Liver (tissue), 9 donors: ENCODE data around the gene TNRC6B. TPM values are rescaled to one million over a fixed set of nuclear protein-coding genes. Genes with fewer than 3 reads are reported as not detected.

Experiments used
- DNase-seq: peaks from one replicate; pipeline ENCODE4 v3.0.0-alpha.2; 2017; ENCODE audit warnings: low spot score
- H3K27ac ChIP-seq, 2 donors: one replicate each; pipeline ENCODE4 v1.7.0; 2013; ENCODE audit warnings: inconsistent platforms in 2 of 2, low read length in 2 of 2, control low read depth in 1 of 2, low read depth in 1 of 2, mild to moderate bottlenecking in 1 of 2
- H3K27me3 ChIP-seq, 4 donors: one replicate each; pipeline versions ENCODE4 v1.6.1 to v1.7.0; 2013; ENCODE audit warnings: low read length in 3 of 4, inconsistent platforms in 1 of 4, mild to moderate bottlenecking in 1 of 4, moderate library complexity in 1 of 4; ENCODE audit not compliant: control insufficient read depth in 4 of 4, insufficient read depth in 4 of 4
- H3K36me3 ChIP-seq, 4 donors: one replicate each; pipeline versions ENCODE4 v1.6.1 to v1.7.0; 2013; ENCODE audit warnings: low read length in 3 of 4, mild to moderate bottlenecking in 3 of 4, low read depth in 1 of 4, moderate library complexity in 1 of 4; ENCODE audit not compliant: control insufficient read depth in 4 of 4, insufficient read depth in 3 of 4
- H3K4me1 ChIP-seq, 4 donors: one replicate each; pipeline versions ENCODE4 v1.6.1 to v1.7.0; 2013; ENCODE audit warnings: low read length in 3 of 4, mild to moderate bottlenecking in 3 of 4, moderate library complexity in 1 of 4; ENCODE audit not compliant: control insufficient read depth in 4 of 4, insufficient read depth in 4 of 4
- H3K4me3 ChIP-seq, 3 donors: one replicate each; pipeline versions ENCODE4 v1.6.1 to v1.7.0; 2013; ENCODE audit warnings: low read length in 3 of 3, control low read depth in 1 of 3, low read depth in 1 of 3, mild to moderate bottlenecking in 1 of 3
- H3K9ac ChIP-seq, 2 donors: one replicate each; pipeline ENCODE4 v1.7.0; 2013; ENCODE audit warnings: low read length in 2 of 2, mild to moderate bottlenecking in 2 of 2, moderate library complexity in 2 of 2, control low read depth in 1 of 2, low read depth in 1 of 2
- H3K9me3 ChIP-seq, 4 donors: one replicate each; pipeline versions ENCODE4 v1.6.1 to v1.7.0; 2013; ENCODE audit warnings: low read length in 3 of 4; ENCODE audit not compliant: control insufficient read depth in 4 of 4
- CTCF ChIP-seq: fragments of 150-350 bp; IDR thresholded peaks from 2 replicates; pipeline ENCODE4 v1.5.1; 2017; ENCODE audit warnings: improper control_type of control experiment, low read depth, low read length; ENCODE audit not compliant: missing input control
- EGR1 ChIP-seq, 2 donors: IDR thresholded peaks; 2 replicates each; pipeline ENCODE4 v1.6.1; 2016 to 2018; ENCODE audit warnings: antibody characterized with exemption in 2 of 2, low read depth in 2 of 2
- FOXA1 ChIP-seq: IDR thresholded peaks from 2 replicates; pipeline ENCODE4 v1.6.1; 2016; ENCODE audit warnings: antibody characterized with exemption
- FOXA2 ChIP-seq: IDR thresholded peaks from 2 replicates; pipeline ENCODE4 v1.6.1; 2016; ENCODE audit warnings: antibody characterized with exemption
- GABPA ChIP-seq, 2 donors: IDR thresholded peaks in 1 of 2; conservative IDR thresholded peaks in 1 of 2; 2 replicates each; pipeline ENCODE4 v1.6.1; 2016; ENCODE audit warnings: antibody characterized with exemption in 2 of 2, mild to moderate bottlenecking in 1 of 2, moderate library complexity in 1 of 2
- HNF4A ChIP-seq, 2 donors: conservative IDR thresholded peaks; 2 replicates each; pipeline ENCODE4 v1.6.1; 2016; ENCODE audit warnings: antibody characterized with exemption in 2 of 2, mild to moderate bottlenecking in 2 of 2
- HNF4G ChIP-seq: IDR thresholded peaks from 2 replicates; pipeline ENCODE4 v1.6.1; 2016; ENCODE audit warnings: antibody characterized with exemption
- JUND ChIP-seq, 2 donors: IDR thresholded peaks; 2 replicates each; pipeline ENCODE4 v1.6.1; 2016; ENCODE audit warnings: antibody characterized with exemption in 2 of 2
- NR2F2 ChIP-seq: IDR thresholded peaks from 2 replicates; pipeline ENCODE4 v1.6.1; 2016; ENCODE audit warnings: antibody characterized with exemption
- RAD21 ChIP-seq, 2 donors: IDR thresholded peaks; 2 replicates each; pipeline ENCODE4 v1.6.1; 2016; ENCODE audit warnings: antibody characterized with exemption in 2 of 2, mild to moderate bottlenecking in 2 of 2
- RXRA ChIP-seq, 2 donors: IDR thresholded peaks; 2 replicates each; pipeline ENCODE4 v1.6.1; 2017 to 2018; ENCODE audit warnings: antibody characterized with exemption in 2 of 2, mild to moderate bottlenecking in 1 of 2
- SP1 ChIP-seq: IDR thresholded peaks from 2 replicates; pipeline ENCODE4 v1.6.1; 2018; ENCODE audit warnings: antibody characterized with exemption, mild to moderate bottlenecking
- TAF1 ChIP-seq: conservative IDR thresholded peaks from 2 replicates; pipeline ENCODE4 v1.6.1; 2016; ENCODE audit warnings: antibody characterized with exemption, mild to moderate bottlenecking
- YY1 ChIP-seq: IDR thresholded peaks from 2 replicates; pipeline ENCODE4 v1.6.1; 2016; ENCODE audit warnings: antibody characterized with exemption, mild to moderate bottlenecking
- ZBTB33 ChIP-seq: IDR thresholded peaks from 2 replicates; pipeline ENCODE4 v1.6.1; 2016; ENCODE audit warnings: antibody characterized with exemption
- WGBS: extraction: QIAGEN DNeasy Blood & Tissue Kit; methylation state at CpG from one replicate; pipeline ENCODE4 v1.1.7; 2013; 5-methylcytosine and 5-hydroxymethylcytosine counted together
- polyA plus RNA-seq, 2 donors: library from polyadenylated mRNA; stranded (reverse) in 1 of 2; unstranded in 1 of 2; fragments of 200-250 nt in 1 of 2; fragments of >200 nt in 1 of 2; fragmentation: Nextera tagmentation in 1 of 2; extraction: Ambion mirVana in 1 of 2; gene quantifications; one replicate each; pipeline versions ENCODE4 v1.2.1 to v1.2.3, GENCODE V29; 2013 to 2015
- total RNA-seq, 2 donors: library from RNA; depleted of rRNA; stranded (reverse); fragments of >200 nt; gene quantifications; one replicate each; pipeline ENCODE4 v1.2.3, GENCODE V29; 2014
- TF ChIP-seq, protein P1 (sequence below): IDR thresholded peaks from 2 replicates; pipeline ENCODE4 v1.6.1; 2016; ENCODE audit warnings: antibody characterized with exemption
- TF ChIP-seq, protein P2 (sequence below): IDR thresholded peaks from 2 replicates; pipeline ENCODE4 v1.6.1; 2016; ENCODE audit warnings: antibody characterized with exemption
- TF ChIP-seq, protein P3 (sequence below): IDR thresholded peaks from 2 replicates; pipeline ENCODE4 v1.6.1; 2016; ENCODE audit warnings: antibody characterized with exemption, mild to moderate bottlenecking
- donor health status: healthy.
- donor health status: healthy.
- donor health status: healthy.
- donor health status: healthy.
- donor health status: healthy.

TNRC6B gene
- total and polyA plus RNA-seq, 4 donors: 4.6 to 39.1 (median 26.4) TPM

DNA sequence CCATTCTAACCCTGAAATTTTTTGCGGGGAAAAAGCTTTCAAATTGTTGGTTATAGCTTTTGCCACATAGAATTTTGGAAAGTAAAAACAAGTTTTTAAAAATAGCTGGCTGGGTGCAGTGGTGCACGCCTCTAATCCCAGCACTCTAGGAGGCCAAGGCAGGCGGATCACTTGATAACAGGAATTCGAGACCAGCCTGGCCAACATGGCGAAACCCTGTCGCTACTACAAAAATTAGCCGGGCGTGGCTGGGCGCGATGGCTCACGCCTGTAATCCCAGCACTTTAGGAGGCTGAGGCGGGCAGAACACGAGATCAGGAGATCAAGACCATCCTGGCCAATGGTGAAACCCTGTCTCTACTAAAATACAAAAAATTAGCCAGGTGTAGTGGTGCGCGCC lies 54.9 kb downstream of the TNRC6B start:
- Histone ChIP-seq H3K4me3 (no peak overlapping the region), H3K9me3 (no peaks in the 10 kb centered on the region), H3K4me1 (peaks cover 0 to 2% (median under 1%) of the 10 kb centered on the region in 4 donors), H3K27me3 (no peaks in the 10 kb centered on the region), H3K27ac (no peak overlapping the region), H3K9ac (no peak overlapping the region), H3K36me3 (peaks cover 4 to 9% (median 5%) of the 10 kb centered on the region in 4 donors)
- whole genome bisulfite sequencing: 94% methylated on average over 15 of the region's 15 CpGs
- DNase-seq: no peak
- TF ChIP-seq, protein P1, sequence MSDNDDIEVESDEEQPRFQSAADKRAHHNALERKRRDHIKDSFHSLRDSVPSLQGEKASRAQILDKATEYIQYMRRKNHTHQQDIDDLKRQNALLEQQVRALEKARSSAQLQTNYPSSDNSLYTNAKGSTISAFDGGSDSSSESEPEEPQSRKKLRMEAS: no peak
- no peak for TF ChIP-seq TAF1
- TF ChIP-seq RXRA (IDR thresholded peaks at IDR 0.05): no peak
- TF ChIP-seq JUND (IDR thresholded peaks at IDR 0.05): no peak
- TF ChIP-seq, protein P2, sequence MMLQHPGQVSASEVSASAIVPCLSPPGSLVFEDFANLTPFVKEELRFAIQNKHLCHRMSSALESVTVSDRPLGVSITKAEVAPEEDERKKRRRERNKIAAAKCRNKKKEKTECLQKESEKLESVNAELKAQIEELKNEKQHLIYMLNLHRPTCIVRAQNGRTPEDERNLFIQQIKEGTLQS: no peak
- no peak for TF ChIP-seq FOXA2
- no peak for TF ChIP-seq YY1
- TF ChIP-seq HNF4A (conservative IDR thresholded peaks at IDR 0.05): no peak
- no peak for TF ChIP-seq ZBTB33
- TF ChIP-seq, protein P3, sequence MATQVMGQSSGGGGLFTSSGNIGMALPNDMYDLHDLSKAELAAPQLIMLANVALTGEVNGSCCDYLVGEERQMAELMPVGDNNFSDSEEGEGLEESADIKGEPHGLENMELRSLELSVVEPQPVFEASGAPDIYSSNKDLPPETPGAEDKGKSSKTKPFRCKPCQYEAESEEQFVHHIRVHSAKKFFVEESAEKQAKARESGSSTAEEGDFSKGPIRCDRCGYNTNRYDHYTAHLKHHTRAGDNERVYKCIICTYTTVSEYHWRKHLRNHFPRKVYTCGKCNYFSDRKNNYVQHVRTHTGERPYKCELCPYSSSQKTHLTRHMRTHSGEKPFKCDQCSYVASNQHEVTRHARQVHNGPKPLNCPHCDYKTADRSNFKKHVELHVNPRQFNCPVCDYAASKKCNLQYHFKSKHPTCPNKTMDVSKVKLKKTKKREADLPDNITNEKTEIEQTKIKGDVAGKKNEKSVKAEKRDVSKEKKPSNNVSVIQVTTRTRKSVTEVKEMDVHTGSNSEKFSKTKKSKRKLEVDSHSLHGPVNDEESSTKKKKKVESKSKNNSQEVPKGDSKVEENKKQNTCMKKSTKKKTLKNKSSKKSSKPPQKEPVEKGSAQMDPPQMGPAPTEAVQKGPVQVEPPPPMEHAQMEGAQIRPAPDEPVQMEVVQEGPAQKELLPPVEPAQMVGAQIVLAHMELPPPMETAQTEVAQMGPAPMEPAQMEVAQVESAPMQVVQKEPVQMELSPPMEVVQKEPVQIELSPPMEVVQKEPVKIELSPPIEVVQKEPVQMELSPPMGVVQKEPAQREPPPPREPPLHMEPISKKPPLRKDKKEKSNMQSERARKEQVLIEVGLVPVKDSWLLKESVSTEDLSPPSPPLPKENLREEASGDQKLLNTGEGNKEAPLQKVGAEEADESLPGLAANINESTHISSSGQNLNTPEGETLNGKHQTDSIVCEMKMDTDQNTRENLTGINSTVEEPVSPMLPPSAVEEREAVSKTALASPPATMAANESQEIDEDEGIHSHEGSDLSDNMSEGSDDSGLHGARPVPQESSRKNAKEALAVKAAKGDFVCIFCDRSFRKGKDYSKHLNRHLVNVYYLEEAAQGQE: no peak
- no peak for TF ChIP-seq NR2F2
- TF ChIP-seq CTCF: no peak
- no peak for TF ChIP-seq GABPA (IDR thresholded peaks at IDR 0.05 in 1 of 2, conservative IDR thresholded peaks at IDR 0.05 in 1 of 2)
- no peak for TF ChIP-seq FOXA1
- TF ChIP-seq SP1: no peak
- no peak for TF ChIP-seq EGR1 (IDR thresholded peaks at IDR 0.05; ENCODE audit: low read depth in 2 of 2)
- no peak for TF ChIP-seq RAD21 (IDR thresholded peaks at IDR 0.05)
- no peak for TF ChIP-seq HNF4G
